A549 (cell line): ENCODE results near the gene CYLD. TPM values are rescaled to one million over a fixed set of nuclear protein-coding genes. Genes with fewer than 3 reads are reported as not detected.

Experiments used
- ATAC-seq, 2 experiments: fragments of 200-7000 bp in 1 of 2; fragments of >200 bp in 1 of 2; cut with Nextera tagmentation in 1 of 2; cut with Tn5 transposase in 1 of 2; 3 replicates each; pipeline versions ENCODE4 v1.8.0 to v1.9.1; 2018 to 2020; ENCODE audit warnings: mild to moderate bottlenecking in 1 of 2, moderate library complexity in 1 of 2
- CTCF ChIA-PET: fragments of 300-600 bp; sonication (Branson Sonifier 250); formaldehyde crosslinking; extraction: SDS; loops from one replicate; lab custom pipeline; 2021; ENCODE audit warnings: antibody characterized with exemption, inconsistent platforms; lab: Yijun Ruan, JAX
- POLR2A ChIA-PET: fragments of 350-600 bp; formaldehyde crosslinking; extraction: SDS; loops from one replicate; lab custom pipeline; 2021; ENCODE audit warnings: antibody characterized with exemption, inconsistent platforms; lab: Yijun Ruan, JAX
- DNase-seq, 2 experiments: peaks; one replicate each; pipeline versions ENCODE4 v3.0.0 to v3.0.0-alpha.2; 2011 to 2016; ENCODE audit warnings: low read depth in 1 of 2, low spot score in 1 of 2
- FAIRE-seq: peaks from 2 replicates; lab custom pipeline; 2011; peaks lifted over from hg19 to GRCh38; lab: Jason Lieb, UNC
- H3K27ac ChIP-seq, 2 experiments: fragments of >200 bp; sonication (Bioruptor Twin); formaldehyde crosslinking; 3 replicates each; pipeline ENCODE4 v1.5.1; 2016 to 2017
- H3K4me1 ChIP-seq: fragments of >200 bp; sonication (Bioruptor Twin); formaldehyde crosslinking; 3 replicates; pipeline ENCODE4 v1.6.1; 2016
- H3K4me2 ChIP-seq: fragments of >200 bp; sonication (Bioruptor Twin); formaldehyde crosslinking; 3 replicates; pipeline ENCODE4 v1.6.1; 2016
- H3K4me3 ChIP-seq: fragments of >200 bp; sonication (Bioruptor Twin); formaldehyde crosslinking; 3 replicates; pipeline ENCODE4 v1.5.1; 2016
- H3K9me3 ChIP-seq: fragments of >200 bp; sonication (Bioruptor Twin); formaldehyde crosslinking; 3 replicates; pipeline ENCODE4 v1.6.1; 2016
- CBX2 ChIP-seq: fragments of 200-600 bp; sonication (generic); IDR thresholded peaks from 2 replicates; pipeline ENCODE4 v1.6.1; 2016; ENCODE audit warnings: low read depth, mild to moderate bottlenecking, borderline replicate concordance
- EP300 ChIP-seq, 2 experiments: fragments of >200 bp; sonication (Bioruptor Twin); formaldehyde crosslinking; IDR thresholded peaks; 2 replicates in 1 of 2; 3 replicates in 1 of 2; pipeline ENCODE4 v1.6.1; 2016 to 2017
- FOSB ChIP-seq: fragments of 250-450 bp; sonication (Bioruptor Pico); IDR thresholded peaks from 2 replicates; pipeline ENCODE4 v1.5.0; 2020; ENCODE audit warnings: mild to moderate bottlenecking, moderate library complexity
- HDAC2 ChIP-seq: fragments of 200-600 bp; sonication (generic); IDR thresholded peaks from 2 replicates; pipeline ENCODE4 v1.6.1; 2016
- HEYL ChIP-seq: fragments of 250-450 bp; sonication (Bioruptor Pico); IDR thresholded peaks from 2 replicates; pipeline ENCODE4 v1.8.0; 2021; ENCODE audit warnings: mild to moderate bottlenecking, moderate library complexity
- HMGXB4 ChIP-seq: fragments of 250-450 bp; sonication (Bioruptor Pico); IDR thresholded peaks from 2 replicates; pipeline ENCODE4 v1.5.0; 2021; ENCODE audit warnings: mild to moderate bottlenecking, moderate library complexity, borderline replicate concordance
- HOXB5 ChIP-seq: fragments of 250-450 bp; sonication (Bioruptor Pico); IDR thresholded peaks from 2 replicates; pipeline ENCODE4 v1.5.0; 2020; ENCODE audit warnings: mild to moderate bottlenecking, moderate library complexity
- KDM5A ChIP-seq: fragments of 200-600 bp; sonication (generic); IDR thresholded peaks from 2 replicates; pipeline ENCODE4 v1.6.1; 2016; ENCODE audit warnings: antibody characterized with exemption, mild to moderate bottlenecking
- MAFK ChIP-seq: fragments of 450-650 bp; IDR thresholded peaks from 2 replicates; pipeline ENCODE4 v1.6.1; 2014; ENCODE audit not compliant: partially characterized antibody
- MYC ChIP-seq: IDR thresholded peaks from 2 replicates; pipeline ENCODE4 v1.6.1; 2012; ENCODE audit warnings: mild to moderate bottlenecking, inconsistent platforms, low read length, improper control_type of control experiment, borderline replicate concordance
- PBX3 ChIP-seq: IDR thresholded peaks from 2 replicates; pipeline ENCODE4 v1.6.1; 2012
- POLR2AphosphoS2 ChIP-seq: conservative IDR thresholded peaks from 2 replicates; pipeline ENCODE4 v1.6.1; 2012; ENCODE audit warnings: low read length, improper control_type of control experiment, inconsistent platforms
- RAD21 ChIP-seq, 2 experiments: fragments of >200 bp in 1 of 2; sonication (Bioruptor Twin) in 1 of 2; formaldehyde crosslinking in 1 of 2; IDR thresholded peaks in 1 of 2; conservative IDR thresholded peaks in 1 of 2; 2 replicates in 1 of 2; 3 replicates in 1 of 2; pipeline ENCODE4 v1.6.1; 2012 to 2018; ENCODE audit warnings: inconsistent platforms in 1 of 2
- RARB ChIP-seq: fragments of 250-450 bp; sonication (Bioruptor Pico); IDR thresholded peaks from 2 replicates; pipeline ENCODE4 v1.8.0; 2021; ENCODE audit warnings: mild to moderate bottlenecking, moderate library complexity
- ZFP36 ChIP-seq: fragments of 450-650 bp; IDR thresholded peaks from 2 replicates; pipeline ENCODE4 v1.6.1; 2014; ENCODE audit warnings: borderline replicate concordance; ENCODE audit not compliant: partially characterized antibody
- ZNF302 ChIP-seq: fragments of 250-450 bp; sonication (Bioruptor Pico); IDR thresholded peaks from 2 replicates; pipeline ENCODE4 v1.9.0; 2021; ENCODE audit warnings: inconsistent platforms, mild to moderate bottlenecking, moderate library complexity
- WGBS: methylation state at CpG from one replicate; pipeline ENCODE4 v1.1.6; 2017; ENCODE audit errors: missing lambda C conversion rate; 5-methylcytosine and 5-hydroxymethylcytosine counted together
- polyA plus RNA-seq, 4 experiments: library from polyadenylated mRNA; depleted of rRNA in 3 of 4; stranded (reverse); fragments of >200 nt; fragmentation: RNase III in 1 of 4; extraction: RNeasy Plus Mini Kit Qiagen cat#74134 plus additional on column Dnase treatment in 1 of 4; gene quantifications; 2 replicates in 3 of 4; 3 replicates in 1 of 4; pipeline ENCODE4 v1.2.3, GENCODE V29; 2011 to 2017

The CYLD gene
- polyA plus RNA-seq, 2 of the 4 experiments (the other 2 are of a cell fraction) = 6.5 to 12.7 TPM

- ATAC-seq (no peak), FAIRE-seq (no peak), DNase-seq (no peak)
- H3K4me2 ChIP-seq = no peak overlapping the region
- WGBS = 68% methylated on average over 3 of the region's 3 CpGs
- H3K9me3 ChIP-seq = no peaks in the 10 kb centered on the region
- ChIA-PET POLR2A (no interaction called here), CTCF (interaction anchor here (1.0 kb wide), 1 partner anchor 32 kb away, joined by 3 read pairs; no protein-coding TSS in a partner anchor)
- H3K27ac ChIP-seq = no peak overlapping the region
- H3K4me3 ChIP-seq = no peak overlapping the region
- TF ChIP-seq MAFK = peak; percentile 48
- no peak for TF ChIP-seq MYC
- TF ChIP-seq PBX3 = no peak
- TF ChIP-seq RARB (CRISPR knock-in tag) = no peak
- TF ChIP-seq FOSB = no peak
- TF ChIP-seq, all 56 proteins: peak for 1
- H3K4me1 ChIP-seq = no peaks in the 10 kb centered on the region
Measured at GRCh38 chr16:50774960-50775359, 33.1 kb downstream of the CYLD start.

DNA sequence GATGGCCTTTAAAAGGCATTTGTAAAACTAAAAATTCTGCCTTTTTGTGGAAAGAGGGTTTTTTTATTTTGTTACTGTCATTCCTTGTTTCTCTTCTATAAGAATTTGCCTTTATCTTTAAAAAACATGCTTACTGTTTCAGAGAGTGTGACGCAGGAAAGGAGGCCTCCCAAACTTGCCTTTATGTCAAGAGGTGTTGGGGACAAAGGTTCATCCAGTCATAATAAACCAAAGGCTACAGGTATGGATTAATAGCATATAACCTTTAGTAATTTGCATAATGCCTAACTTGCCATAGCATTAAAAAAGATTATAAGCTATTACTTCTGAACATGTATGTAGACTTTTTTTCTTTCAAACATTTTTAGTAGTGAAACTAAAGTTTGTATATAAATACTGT, 34.2 kb downstream of the CYLD start:
- 85% methylated on average over 1 of the region's 1 CpG for whole genome bisulfite sequencing
- no peak for ATAC-seq
- no peak for DNase-seq
- Histone ChIP-seq H3K4me1 (no peaks in the 10 kb centered on the region), H3K4me2 (no peak overlapping the region), H3K9me3 (no peaks in the 10 kb centered on the region), H3K27ac (no peak overlapping the region), H3K4me3 (no peak overlapping the region)
- TF ChIP-seq RARB (CRISPR knock-in tag) = no peak
- no peak for TF ChIP-seq HEYL (CRISPR knock-in tag)
- TF ChIP-seq HOXB5 (CRISPR knock-in tag) = no peak
- no peak for TF ChIP-seq POLR2AphosphoS2
- FAIRE-seq = no peak
- ChIA-PET POLR2A (no interaction called here), CTCF (interaction anchor here (1.1 kb wide), 1 partner anchor 30 kb away, joined by 4 read pairs; no protein-coding TSS in a partner anchor)

DNA sequence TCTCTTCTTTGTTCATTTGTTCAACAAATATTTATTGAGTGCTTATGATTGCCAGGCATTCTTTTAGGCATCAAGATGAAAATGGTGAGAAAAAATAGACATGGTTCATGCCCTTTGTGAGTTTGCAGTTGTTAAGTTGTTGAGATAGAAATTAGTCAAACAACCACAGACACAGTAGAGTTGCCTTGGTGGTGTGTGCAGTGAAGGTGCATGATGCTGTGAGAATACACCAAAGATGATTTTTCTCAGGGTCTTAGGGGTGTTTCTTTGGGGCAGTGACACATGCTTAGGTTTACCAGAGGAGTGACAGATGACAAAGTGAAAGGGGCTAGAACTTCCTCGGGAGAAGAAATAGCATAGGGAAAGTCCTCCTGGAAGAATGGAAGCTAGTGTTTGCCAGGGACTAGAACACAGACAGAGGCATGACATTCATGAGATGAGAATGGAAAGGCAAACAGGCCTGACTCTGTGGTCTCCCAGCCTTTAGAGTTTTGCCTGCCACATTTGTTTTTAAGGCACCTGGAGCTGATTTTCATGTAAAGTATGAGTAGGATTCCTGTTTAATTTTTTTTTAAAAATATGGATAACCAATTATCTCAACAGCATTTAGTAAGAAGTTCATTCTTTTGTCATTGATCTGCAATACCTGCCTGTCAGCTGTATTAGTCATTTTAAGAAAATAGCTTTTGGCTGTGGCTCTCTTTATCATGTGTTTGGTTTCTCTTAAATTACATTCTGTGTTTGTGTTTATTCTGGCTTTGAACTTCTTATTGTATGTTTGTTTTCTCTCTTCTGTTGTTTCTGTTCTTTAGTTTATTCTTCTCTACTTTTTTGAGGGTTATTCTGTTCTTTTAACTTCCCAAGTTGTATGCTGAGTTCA, 36.6 kb downstream of the CYLD start:
- TF ChIP-seq PBX3 (no peak), MYC (no peak)
- ATAC-seq (no peak), DNase-seq (no peak), FAIRE-seq (no peak)
- H3K4me1 ChIP-seq = no peaks in the 10 kb centered on the region
- no peak overlapping the region for H3K27ac ChIP-seq
- 15% methylated on average over 1 of the region's 1 CpG for WGBS
- ChIA-PET CTCF (interaction anchor here (2.0 kb wide), 1 partner anchor 28 kb away, joined by 5 read pairs; no protein-coding TSS in a partner anchor), POLR2A (no interaction called here)
- H3K4me2 ChIP-seq = no peak overlapping the region
- no peaks in the 10 kb centered on the region for H3K9me3 ChIP-seq
- no peak overlapping the region for H3K4me3 ChIP-seq

- Histone ChIP-seq H3K4me2 (no peak overlapping the region), H3K9me3 (no peaks in the 10 kb centered on the region), H3K4me3 (no peak overlapping the region), H3K27ac (no peak overlapping the region), H3K4me1 (no peaks in the 10 kb centered on the region)
- peak in 1 of 2 experiments; percentile 45; a peak in 1 of 6 replicates for ATAC-seq
- WGBS = 94% methylated on average over 7 of the region's 7 CpGs
- no peak for FAIRE-seq
- ChIA-PET CTCF (interaction anchor here (0.7 kb wide), 1 partner anchor 25 kb away, joined by 5 read pairs; no protein-coding TSS in a partner anchor), POLR2A (no interaction called here)
- peak in 1 of 2 experiments; percentile 17 for DNase-seq
- TF ChIP-seq HDAC2 (no peak), ZNF302 (no peak), CBX2 (no peak)
Measured at GRCh38 chr16:50781043-50781442, 39.2 kb downstream of the CYLD start.

DNA sequence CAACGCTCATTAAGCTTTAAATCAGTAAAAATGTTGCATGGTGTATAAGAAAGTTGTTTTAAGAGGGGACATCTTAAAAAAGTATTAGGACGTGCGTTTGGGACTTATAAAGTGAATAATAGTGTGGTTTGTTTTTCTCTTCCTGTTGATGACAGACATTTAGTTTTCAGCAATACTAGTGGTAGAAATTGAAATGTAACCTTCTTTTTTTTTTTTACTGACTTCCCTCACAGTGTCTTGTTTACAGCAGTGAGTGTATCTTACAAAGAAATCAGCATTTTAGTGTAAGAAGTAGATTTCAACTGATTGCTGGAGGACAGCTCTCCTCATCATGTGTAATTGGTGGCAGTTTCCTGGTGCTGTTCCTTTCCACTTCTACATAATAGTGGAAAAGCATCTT, 39.6 kb downstream of the CYLD start:
- Histone ChIP-seq H3K4me2 (no peak overlapping the region), H3K27ac (no peak overlapping the region), H3K4me1 (no peaks in the 10 kb centered on the region), H3K9me3 (no peaks in the 10 kb centered on the region), H3K4me3 (no peak overlapping the region)
- no peak for ATAC-seq
- ChIA-PET POLR2A (no interaction called here), CTCF (interaction anchor here (0.7 kb wide), 1 partner anchor 24 kb away, joined by 5 read pairs; no protein-coding TSS in a partner anchor)
- DNase-seq = no peak
- no peak for TF ChIP-seq ZFP36
- TF ChIP-seq MAFK = no peak
- TF ChIP-seq RAD21 (conservative IDR thresholded peaks at IDR 0.05 in 1 of 2, IDR thresholded peaks at IDR 0.05 in 1 of 2) = no peak
- TF ChIP-seq EP300 (IDR thresholded peaks at IDR 0.05) = no peak
- no peak for TF ChIP-seq KDM5A
- TF ChIP-seq HMGXB4 (CRISPR knock-in tag) = no peak
- WGBS = 94% methylated on average over 3 of the region's 3 CpGs
- FAIRE-seq = no peak
